HCT116 (cell line): Measurements from ENCODE around the gene CSTA.
A peak's percentile ranks its signal among the peaks of the same experiment; 100 is the strongest.

Experiments
- EZH2 ChIP-seq: fragments of 200-600 bp; sonication (generic); IDR thresholded peaks from 2 replicates; pipeline ENCODE4 v1.6.1; 2017; ENCODE audit warnings: antibody characterized with exemption, mixed run types
- EZH2phosphoT487 ChIP-seq: fragments of 200-600 bp; IDR thresholded peaks from 2 replicates; pipeline ENCODE4 v1.6.1; 2018; ENCODE audit warnings: antibody characterized with exemption, borderline replicate concordance
- JUND ChIP-seq: IDR thresholded peaks from 2 replicates; pipeline ENCODE4 v1.6.1; 2012
- POLR2A ChIP-seq: IDR thresholded peaks from 2 replicates; pipeline ENCODE4 v1.7.0; 2011; ENCODE audit warnings: borderline replicate concordance; ENCODE audit not compliant: insufficient read depth, insufficient read length; ENCODE audit errors: extremely low read depth
- RAD21 ChIP-seq: IDR thresholded peaks from 2 replicates; pipeline ENCODE4 v1.6.1; 2012; ENCODE audit warnings: low read depth, mild to moderate bottlenecking
- TF ChIP-seq, protein P1 (sequence below), 3 experiments: fragments of 200-600 bp in 1 of 3; sonication (generic) in 1 of 3; IDR thresholded peaks in 2 of 3; conservative IDR thresholded peaks in 1 of 3; 2 replicates each; pipeline ENCODE4 v1.5.1; 2012 to 2017; ENCODE audit warnings: low read depth in 2 of 3, low read length in 2 of 3, antibody characterized with exemption in 1 of 3, borderline replicate concordance in 1 of 3, control low read depth in 1 of 3, mild to moderate bottlenecking in 1 of 3, mixed read lengths in 1 of 3, mixed run types in 1 of 3, moderate library complexity in 1 of 3; ENCODE audit not compliant: insufficient read depth in 1 of 3

DNA sequence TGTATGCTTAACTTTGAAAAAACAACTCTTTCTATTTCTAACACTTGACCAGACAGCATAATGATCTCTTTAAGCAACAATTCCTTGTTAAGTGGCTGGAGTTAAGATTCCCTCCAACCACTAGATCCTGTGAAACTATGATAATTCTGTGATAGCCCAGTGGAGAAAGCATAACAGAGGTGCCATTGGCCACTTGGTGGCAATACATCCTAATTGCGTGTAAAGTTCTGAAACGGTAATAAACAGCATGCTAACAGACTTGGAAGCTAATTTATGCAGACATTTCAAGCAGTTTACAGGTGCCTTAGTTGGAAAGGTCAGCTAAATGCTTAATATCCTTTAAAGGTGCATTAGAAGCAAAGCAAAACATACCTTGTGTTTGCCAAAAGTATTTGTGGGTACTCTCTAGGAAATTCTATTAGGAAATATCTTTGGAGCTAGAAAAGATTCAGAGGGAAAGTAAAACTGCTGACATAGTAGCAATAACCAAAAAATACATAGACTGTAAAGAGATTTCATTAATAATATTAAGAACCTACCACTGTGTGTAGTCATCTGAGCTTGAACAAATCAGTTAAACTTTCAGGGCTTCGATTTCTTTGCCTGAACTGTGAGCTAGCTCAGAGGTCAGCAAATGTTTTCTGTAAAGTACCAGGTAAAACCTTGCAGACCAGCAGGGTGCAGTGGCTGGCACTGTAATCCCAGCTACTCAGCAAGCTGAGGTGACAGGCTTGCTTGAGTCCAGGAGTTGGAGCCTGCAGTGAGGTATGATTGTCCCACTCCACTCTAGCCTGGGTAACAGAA lies 19.0 kb upstream of the CSTA start:
- TF ChIP-seq, protein P1, sequence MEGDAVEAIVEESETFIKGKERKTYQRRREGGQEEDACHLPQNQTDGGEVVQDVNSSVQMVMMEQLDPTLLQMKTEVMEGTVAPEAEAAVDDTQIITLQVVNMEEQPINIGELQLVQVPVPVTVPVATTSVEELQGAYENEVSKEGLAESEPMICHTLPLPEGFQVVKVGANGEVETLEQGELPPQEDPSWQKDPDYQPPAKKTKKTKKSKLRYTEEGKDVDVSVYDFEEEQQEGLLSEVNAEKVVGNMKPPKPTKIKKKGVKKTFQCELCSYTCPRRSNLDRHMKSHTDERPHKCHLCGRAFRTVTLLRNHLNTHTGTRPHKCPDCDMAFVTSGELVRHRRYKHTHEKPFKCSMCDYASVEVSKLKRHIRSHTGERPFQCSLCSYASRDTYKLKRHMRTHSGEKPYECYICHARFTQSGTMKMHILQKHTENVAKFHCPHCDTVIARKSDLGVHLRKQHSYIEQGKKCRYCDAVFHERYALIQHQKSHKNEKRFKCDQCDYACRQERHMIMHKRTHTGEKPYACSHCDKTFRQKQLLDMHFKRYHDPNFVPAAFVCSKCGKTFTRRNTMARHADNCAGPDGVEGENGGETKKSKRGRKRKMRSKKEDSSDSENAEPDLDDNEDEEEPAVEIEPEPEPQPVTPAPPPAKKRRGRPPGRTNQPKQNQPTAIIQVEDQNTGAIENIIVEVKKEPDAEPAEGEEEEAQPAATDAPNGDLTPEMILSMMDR (IDR thresholded peaks at IDR 0.05 in 2 of 3, conservative IDR thresholded peaks at IDR 0.05 in 1 of 3; ENCODE audit: borderline replicate concordance in 1 of 3, insufficient read depth in 1 of 3, low read depth in 2 of 3, low read length in 2 of 3): peak; percentile 40 to 54 (median 49); a peak in 5 of 6 replicates
- TF ChIP-seq POLR2A (no peak), EZH2phosphoT487 (no peak), EZH2 (no peak), JUND (no peak), RAD21 (peak; percentile 63)
